Measurements from ENCODE around the gene TMC2. TPM values are rescaled to one million over a fixed set of nuclear protein-coding genes. Genes with fewer than 3 reads are reported as not detected.

The TMC2 gene
- total RNA-seq, 1 donor from 2014 or later = 0.12 TPM

DNA sequence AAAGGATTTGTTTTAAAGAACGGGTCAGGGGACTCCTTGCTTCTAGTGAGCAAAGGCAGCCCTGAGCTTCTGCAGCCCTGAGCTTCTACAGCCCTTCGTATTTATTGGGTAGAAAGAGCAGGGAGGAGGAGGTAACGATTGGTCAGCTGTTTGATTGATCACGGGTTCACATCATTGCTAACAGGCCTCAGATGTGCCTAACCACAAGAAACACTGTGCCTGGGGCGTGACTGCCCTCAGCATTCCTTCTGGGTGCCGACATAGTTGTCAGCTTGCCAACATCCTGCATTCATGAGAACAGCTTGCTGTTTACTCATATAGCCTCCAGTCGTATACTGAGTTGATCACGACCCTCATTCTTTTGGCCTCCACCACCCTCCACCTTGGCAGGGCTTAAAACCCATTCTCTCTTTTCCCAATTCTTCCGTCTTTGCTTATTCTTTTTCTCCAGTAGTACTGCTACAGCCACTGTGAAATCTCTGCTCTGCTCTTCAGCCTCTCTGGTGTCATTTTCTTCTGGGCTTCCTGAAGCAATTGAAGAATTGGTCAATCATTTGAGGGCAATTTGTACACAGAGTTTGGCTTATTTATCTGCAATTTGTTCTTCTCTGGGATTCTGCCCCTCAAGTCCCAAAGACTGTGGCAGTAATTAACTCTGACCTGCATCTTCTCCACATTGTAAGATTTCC is 90.6 kb downstream of the TMC2 start:
- DNase-seq (ENCODE audit: low spot score) = no peak

DNA sequence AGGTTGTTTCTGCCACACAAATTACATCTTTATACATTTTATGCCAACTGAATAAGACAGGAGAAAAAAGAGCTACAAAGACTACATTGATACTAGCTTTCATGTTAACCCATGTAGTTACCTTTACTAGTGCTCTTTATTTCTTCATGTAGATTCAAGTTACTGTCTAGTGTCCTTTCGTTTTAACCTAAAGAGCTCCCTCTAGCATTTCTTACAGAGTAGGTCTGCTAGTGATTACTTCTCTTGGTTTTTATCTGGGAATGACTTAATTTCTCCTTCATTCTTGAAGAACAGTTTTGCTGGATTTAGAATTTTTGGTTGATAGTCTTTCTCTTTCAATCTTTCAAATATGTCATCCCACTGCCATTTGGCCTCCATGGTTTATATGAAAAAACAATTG is 94.9 kb downstream of the TMC2 start:
- no peak for DNase-seq (ENCODE audit: low spot score)

DNA sequence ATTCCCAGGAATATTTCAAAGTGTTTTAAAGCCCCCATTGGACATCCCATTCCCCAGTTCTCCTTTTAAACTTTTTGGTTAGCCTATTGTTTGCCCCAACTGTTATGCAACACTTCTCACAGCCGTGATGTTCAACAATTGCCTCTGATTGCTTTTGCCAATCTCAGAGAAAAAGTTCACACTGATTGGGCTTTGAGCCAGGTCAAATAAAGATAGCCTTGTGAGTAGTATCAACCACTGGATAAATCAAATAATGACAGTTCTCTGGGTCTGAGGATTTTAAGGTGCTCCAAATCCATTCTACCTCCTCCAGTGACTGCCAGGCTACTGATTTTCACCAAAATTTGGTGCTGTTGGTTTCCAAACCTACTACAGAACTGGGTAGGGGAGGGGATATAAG is 97.0 kb downstream of the TMC2 start:
- no peak for DNase-seq (ENCODE audit: low spot score)

DNA sequence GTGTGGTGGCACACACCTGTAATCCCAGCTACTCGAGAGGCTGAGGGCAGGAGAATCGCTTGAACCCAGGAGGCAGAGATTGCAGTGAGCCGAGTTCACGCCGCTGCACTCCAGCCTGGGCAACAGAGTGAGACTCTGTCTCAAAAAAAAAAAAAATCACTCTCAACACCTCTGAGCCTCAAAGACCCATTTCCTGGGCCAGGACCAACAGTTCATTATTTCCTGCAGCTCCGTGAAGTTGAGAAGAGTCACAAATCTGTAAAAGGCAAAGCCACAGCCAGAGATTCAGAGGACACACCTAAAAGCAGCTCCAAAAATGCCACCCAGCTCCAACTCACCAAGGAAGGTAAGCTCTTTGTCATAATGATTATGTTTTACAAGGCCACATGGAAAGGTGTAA is 100.9 kb downstream of the TMC2 start:
- no peak for DNase-seq (ENCODE audit: low spot score)

DNA sequence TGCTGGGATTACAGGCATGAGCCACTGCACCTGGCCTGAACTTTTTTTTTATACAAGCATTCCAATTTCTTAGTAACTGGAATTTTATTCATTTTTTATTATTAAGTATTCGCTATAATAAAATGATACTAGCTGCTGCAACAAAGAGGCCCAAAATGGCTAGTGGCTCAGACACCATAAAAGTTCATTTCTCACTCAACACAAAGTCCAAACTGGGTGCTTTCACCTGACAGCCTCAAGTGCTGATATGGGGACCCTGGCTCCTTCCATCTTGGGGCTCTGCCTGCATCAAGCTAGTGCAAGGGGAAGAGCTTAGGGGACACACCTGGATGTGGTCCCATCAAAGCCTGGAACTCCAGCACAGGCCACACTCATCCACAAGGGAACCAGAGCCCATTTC is 103.9 kb downstream of the TMC2 start:
- DNase-seq (ENCODE audit: low spot score) = no peak

DNA sequence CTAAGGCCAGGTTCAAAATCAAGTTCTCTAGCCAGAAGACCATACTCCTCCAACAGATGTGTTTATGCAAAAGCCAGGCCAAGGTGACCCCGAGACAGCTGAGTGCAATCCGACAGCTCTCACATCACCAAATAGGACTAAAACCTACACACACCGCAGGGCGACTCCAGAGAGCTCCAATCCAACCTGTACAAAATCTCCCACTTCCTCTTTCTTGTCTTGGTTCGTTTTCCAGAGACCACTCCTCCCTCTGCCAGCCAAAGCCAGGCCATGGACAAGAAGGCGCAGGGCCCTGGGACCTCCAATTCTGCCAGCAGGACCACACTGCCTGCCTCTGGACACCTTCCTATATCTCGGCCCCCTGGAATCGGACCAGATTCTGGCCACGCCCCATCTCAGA is 104.5 kb downstream of the TMC2 start:
- no peak for DNase-seq (ENCODE audit: low spot score)

DNA sequence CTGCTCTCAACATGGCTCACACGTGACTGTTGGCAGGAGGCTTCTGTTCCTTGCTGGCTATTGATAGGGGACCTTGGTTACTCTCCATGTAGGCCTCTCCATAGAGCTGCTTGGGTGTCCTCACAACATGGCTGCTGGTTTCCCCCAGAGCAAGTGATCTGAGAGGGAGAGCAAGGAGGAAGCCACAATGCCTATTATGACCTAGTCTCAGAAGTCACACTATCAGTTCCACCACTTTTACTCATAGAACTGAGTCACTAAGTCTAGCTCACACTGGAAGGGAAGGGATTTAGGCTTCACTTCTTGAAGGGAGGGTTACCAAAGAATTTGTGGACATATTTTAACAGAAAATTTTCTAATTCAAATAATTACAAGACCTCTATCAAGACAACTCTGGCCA is 107.3 kb downstream of the TMC2 start:
- DNase-seq (ENCODE audit: low spot score) = no peak

DNA sequence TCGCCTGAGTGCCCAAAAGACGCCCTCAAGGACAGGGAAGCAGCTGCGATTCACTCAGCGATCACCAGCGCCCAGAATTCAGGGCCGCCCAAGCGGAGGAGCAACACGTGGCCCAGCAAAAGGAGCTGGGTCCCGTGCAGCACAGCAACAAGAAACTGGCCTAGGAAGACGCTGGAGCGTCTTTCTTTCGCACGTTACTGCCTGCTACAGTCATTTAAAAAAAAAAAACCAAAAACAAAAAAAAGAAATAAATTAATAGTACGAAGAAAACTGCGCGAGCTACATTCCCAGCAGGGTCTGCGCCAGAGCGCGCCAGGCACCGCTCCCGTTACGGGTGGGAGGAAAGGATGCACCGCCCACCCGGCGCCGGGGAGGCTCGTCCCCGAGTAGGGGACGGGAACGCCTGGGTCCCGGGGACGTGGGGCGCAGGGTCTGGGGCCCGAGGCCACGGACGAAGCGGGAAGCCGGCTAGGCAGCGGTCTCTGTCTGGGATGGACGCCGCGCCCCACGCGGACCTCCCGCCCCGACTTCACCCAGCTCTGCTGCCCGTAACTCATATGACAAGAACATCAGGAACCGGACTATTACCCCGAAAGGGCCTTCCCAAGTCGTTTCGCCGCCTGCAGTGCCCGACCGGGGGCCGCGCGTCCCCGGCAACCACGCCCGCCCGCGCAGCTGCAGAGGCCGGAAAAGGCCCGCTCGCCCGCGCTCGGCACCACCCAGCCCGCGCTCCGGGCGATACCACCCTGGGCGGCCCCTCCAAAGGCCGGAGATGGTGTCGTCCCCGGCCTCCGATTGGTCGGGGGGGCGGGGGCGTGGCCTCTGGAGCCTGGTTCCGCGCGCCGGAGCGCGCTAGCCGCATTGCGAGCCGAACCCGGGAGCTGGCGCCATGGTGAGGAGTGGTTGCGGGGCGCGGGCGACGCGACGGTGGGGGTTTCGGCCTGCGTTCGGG is 115.7 kb downstream of the TMC2 start, which contains the start of gene NOP56:
Gene NOP56, plus strand, starts transcription at position 861 of the 952 bp plus-strand sequence. Its CDS starts 29 bp downstream, at position 890.
- DNase-seq (ENCODE audit: low spot score) = peak; percentile 94

DNA sequence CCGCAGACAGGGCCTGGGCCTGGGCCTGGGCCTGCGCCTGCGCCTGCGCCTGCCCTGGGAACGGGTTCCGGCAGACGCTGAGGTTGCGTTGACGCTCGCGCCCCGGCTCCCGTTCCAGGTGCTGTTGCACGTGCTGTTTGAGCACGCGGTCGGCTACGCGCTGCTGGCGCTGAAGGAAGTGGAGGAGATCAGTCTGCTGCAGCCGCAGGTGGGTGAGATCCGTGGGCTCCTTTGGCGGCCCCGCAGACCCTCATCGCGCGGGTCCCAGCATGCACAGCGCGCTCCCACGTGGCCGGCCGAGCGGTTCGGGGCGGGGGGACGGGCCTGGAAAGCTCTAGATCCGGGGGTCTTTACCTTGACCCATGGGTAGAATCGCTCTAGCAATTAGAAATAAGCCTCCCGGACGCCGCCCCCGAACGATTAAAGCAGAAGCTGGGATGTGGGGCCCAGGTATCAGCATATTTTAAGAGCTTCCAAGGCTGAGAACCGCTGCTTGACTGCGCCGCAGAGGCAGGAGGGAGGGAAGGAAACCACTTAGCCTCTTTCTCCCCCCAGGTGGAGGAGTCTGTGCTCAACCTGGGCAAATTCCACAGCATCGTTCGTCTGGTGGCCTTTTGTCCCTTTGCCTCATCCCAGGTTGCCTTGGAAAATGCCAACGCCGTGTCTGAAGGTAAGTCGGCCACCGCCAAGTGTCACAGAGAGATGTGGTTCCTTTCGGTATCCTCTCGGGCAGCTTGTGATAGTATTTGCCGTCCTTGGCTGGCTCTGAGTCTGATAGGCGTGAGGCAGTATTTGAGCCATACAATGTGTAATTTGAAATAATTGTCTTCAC is 116.6 kb downstream of the TMC2 start:
- DNase-seq (ENCODE audit: low spot score) = no peak

DNA sequence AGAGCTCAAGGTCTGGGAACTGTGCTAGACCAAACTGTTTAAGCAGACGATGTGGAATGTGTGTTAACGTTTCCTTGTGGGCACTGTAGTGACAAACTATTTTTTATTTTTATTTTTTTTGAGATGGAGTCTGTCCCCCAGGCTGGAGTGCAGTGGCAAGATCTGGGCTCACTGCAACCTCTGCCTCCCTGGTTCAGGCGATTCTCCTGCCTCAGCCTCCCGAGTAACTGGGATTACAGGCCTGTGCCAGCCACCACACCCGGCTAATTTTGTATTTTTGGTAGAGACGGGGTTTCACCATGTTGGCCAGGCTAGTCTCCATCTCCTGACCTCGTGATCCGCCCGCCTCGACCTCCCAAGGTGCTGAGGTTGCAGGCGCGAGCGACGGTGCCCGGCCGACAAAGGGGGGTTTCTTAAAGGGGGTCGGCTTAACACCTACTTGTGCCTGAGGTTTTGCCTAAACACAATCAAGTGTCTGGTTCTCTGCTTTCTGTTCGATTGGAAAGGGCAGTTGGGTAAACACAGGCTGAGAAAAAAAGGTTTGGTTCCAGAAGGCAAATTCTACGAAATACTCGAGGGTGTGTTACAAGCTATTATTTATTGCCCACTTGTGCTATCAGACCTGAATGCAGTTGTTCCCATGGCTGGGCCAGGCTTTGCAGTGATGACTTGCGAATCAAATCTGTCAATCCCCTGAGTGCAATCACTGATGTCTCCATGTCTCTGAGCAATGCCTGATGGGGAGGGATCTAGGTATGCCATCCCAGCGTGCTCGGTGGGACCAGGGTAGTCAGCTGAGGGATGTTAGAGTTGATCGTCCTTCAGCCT is 117.4 kb downstream of the TMC2 start:
- DNase-seq (ENCODE audit: low spot score) = no peak

DNA sequence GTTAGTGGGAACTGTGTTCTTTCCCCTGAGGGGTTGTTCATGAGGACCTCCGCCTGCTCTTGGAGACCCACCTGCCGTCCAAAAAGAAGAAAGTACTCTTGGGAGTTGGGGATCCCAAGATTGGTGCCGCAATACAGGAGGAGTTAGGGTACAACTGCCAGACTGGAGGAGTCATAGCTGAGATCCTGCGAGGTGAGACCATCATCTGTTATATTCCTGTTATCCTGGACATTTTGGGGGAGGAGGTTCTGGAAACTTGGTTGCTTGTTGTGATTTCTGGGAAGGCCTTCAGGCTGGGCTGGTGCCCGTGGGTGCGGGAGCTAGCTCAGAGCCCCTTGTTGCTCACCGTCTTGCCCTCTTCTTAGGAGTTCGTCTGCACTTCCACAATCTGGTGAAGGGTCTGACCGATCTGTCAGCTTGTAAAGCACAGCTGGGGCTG is 118.0 kb downstream of the TMC2 start:
- no peak for DNase-seq (ENCODE audit: low spot score)

DNA sequence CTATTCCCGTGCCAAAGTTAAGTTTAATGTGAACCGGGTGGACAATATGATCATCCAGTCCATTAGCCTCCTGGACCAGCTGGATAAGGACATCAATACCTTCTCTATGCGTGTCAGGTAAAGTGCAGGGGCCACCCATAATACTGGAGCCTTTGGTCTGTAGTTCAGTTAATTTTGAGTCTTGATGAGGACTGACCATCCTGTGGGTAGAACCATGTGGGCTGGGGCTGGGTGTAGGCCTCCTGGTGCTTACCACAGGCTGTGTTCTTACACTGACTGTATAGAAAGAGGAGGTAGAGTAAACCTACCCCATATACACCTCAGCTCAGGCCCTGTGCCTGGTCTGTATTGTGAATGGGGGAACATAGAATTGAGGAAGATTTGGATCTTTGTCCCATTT is 118.5 kb downstream of the TMC2 start:
- no peak for DNase-seq (ENCODE audit: low spot score)

DNA sequence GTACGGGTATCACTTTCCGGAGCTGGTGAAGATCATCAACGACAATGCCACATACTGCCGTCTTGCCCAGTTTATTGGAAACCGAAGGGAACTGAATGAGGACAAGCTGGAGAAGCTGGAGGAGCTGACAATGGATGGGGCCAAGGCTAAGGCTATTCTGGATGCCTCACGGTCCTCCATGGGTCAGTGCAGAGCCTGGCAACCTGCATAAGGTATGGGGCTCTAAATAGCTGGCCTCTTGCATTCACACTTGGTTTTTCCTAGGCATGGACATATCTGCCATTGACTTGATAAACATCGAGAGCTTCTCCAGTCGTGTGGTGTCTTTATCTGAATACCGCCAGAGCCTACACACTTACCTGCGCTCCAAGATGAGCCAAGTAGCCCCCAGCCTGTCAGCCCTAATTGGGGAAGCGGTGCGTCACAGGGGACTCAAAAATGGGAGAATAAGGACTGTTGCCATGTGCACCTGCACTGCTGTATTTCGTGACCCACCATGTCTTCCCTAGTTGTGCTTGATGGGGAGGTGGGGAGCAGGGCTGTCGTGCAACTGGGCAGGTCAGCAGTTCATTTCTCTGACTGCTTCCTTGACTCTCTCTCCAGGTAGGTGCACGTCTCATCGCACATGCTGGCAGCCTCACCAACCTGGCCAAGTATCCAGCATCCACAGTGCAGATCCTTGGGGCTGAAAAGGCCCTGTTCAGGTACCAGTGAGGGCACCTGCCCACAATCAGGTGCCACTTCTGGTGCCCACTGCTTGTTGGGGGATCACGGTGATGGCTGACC is 119.2 kb downstream of the TMC2 start:
- DNase-seq (ENCODE audit: low spot score) = no peak

DNA sequence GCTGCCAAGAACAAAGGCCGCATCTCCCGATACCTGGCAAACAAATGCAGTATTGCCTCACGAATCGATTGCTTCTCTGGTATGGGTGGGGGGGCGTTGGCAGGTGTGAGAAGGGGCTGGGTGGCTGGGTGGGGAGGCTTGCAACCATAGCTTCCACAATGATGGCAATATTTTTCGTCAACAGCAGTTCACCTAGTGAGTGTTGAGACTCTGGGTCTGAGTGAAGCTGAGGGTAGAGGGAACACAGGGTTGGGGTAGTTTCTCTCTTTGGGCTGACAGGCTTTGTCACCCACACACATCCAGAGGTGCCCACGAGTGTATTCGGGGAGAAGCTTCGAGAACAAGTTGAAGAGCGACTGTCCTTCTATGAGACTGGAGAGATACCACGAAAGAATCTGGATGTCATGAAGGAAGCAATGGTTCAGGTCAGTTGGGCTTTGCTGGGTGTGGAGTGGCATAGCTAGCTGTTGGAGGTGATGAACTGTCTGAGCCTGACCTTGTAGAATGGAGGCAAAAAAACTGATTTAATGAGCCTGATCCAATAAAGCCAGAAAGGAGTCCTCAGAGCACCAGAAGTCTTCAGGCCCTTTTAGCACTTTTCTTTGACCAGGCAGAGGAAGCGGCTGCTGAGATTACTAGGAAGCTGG is 120.2 kb downstream of the TMC2 start:
- DNase-seq (ENCODE audit: low spot score) = no peak

DNA sequence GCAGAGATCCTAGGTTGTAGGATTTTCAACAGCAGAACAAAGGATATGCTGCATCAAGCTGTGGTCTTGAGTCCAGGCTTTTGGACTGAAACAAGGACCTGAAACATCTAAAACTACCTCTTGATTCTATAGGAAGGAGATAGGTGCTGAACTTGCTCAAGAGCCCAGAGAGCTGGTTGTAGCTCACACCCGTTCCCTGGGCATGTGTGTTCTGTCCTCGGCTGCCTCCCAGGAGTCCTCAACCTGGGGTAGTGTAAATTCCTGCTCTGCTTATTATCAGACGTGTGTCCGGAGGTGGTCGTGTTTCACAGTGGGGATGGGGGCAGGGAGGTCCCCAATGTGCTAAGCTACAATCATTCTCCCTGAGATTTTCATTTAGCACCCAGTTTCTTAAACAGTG is 120.9 kb downstream of the TMC2 start:
- no peak for DNase-seq (ENCODE audit: low spot score)

DNA sequence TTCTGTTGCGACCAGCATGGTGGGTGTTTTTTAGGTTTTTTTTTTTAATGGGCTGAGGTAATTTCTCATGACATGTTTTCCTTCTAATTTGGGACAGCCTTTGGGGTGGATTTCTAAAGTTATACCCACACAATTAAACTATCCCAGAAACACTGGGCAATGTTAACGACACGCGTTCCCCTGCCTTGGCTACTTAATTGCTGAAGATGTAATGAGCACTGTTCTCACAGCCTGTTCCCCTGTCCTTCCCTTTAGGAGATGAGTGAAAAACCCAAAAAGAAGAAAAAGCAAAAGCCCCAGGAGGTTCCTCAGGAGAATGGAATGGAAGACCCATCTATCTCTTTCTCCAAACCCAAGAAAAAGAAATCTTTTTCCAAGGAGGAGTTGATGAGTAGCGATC is 121.3 kb downstream of the TMC2 start:
- no peak for DNase-seq (ENCODE audit: low spot score)

DNA sequence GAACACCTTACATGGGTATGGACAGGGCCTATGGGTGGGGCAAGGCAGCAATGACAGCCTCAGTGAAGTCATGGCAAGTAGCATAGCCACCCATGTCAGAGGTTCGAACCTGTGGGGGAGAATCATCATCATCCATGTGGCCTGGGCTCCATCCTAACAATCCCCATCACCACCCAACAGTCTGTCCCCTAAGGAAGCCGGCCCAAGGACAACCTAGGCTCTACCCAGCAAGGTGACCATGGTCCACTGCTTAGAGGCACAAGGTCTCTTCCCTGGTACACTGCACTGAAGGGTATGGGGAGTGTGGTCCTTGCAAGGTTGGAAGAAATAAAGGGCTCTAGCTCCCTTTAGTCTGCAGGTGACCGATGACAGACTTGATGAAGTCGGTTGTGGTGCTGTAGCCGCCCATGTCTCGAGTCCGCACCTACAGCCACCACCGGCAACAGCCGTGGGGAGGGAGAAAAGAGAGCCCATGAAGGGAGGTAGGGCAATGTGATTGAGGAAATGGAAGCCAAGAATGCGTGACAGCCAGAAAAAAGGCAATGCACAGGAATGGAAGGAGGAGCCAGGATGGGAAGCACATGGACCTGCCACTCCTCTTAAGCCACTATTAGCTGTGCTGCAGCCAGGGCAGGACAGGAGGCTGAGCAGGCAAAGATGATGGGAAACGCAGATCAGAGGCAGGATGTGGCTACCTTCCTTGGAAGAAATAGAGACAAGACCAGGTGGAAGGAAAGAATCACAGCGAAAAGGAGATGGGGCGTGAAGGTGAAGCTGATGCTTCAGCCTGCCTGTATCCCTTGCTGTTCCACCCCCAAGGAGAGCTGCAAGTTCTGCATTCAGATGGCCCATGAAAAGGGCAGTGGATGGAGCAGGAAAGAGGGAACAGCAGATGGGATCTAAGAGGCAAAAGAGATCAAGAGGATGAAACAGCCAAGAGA is 122.3 kb downstream of the TMC2 start:
- DNase-seq (ENCODE audit: low spot score) = no peak

DNA sequence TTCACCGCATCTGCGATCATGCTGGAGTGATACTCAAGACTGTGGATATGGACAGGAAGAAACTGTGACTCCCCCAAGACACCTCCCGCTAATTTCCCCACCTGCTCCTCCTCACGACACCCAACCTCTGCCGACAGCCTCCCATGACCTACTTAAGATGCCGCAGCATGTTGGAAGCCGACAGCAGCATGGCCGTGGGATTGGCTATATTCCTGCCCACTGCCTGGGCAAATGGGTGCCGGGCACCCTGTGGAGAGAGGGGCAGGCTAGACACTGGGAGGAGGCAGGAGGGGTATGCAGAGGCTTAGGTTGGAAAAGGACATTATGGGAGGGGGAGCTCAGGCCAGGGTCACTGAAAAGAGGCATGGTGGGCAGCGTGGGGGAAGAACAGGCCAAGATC is 123.2 kb downstream of the TMC2 start:
- DNase-seq (ENCODE audit: low spot score) = no peak
